IPS-NIHi7 (cell line): ENCODE data around the gene TOM1L2.

Experiments
- DNase-seq: peaks from one replicate; pipeline ENCODE4 v3.0.0; 2012; ENCODE audit warnings: mixed read lengths; ENCODE audit errors: extremely low spot score

TOM1L2 gene

DNA sequence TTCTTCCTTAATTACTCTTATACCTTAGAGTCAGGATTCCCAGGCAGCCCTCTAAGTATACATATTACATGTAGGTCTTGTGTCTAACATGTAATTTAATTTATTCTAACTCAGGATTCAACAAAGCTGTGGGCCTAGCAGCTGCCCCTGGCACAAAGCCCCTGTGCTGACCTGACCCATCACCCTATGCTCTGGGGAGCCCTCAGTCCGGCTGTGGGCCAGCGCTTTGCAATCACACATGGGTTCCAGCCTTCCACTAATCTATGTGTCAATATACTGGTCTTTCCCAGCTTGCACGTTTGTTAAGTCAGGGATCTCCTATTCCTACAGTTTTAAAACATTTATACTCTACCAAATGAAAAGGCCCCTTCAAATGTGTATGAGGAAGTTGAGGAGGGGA is 72.7 kb downstream of the TOM1L2 start:
- no peak for DNase-seq

DNA sequence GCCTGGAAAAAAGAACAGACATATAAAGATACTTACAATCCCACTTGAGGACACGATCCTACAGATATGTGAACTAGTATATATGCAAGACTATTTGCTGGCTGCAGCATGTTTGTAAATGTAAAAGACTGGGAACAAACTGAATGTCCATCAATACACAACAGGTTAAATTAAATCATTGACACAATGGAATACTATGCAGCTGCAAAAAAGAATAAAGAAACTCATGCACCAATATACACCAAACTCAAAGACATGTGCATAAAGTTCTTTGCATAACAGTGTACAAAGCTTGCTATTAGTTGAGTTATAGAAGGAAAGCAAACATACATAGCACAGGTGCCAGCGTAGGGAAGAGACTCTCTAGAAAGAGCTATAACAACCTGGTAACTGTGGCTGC is 73.5 kb downstream of the TOM1L2 start:
- no peak for DNase-seq

DNA sequence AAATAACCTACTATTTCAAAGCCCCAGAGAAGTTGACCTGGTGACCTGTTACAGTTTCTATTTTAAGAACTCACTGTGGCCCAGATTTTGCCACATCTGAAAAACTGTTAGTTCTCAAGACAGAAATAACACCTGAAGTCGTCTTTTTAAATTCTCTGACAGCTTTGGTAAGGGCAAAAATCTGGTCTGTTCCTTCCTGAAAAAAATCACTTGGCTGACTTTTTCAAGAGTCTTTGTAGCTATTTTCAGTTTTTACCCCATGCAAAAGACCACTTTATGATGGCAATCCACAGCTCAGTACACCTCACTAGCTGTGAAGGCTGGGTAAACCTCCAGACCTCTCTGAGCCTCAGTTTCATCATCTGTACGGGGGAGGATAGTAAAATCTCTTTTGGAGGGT is 74.8 kb downstream of the TOM1L2 start:
- no peak for DNase-seq

DNA sequence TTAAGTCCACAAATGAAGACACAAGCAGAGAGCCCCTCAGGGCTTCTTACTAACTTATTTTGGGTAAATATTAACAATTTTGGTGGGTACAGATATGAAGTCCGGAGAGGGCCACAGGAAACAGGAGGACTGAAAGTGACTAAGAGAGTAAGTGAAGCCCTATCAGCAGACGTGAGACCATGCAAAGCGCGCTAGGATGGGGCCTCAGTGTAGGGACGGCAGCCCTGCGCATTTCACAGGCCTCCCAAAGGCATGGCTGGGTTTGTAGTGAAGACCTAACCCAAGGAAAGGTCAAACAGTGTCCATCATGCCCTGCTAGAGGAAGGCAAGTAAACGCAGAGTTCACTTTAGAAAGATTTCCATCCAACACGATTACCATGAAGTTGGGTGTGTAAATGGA is 75.5 kb downstream of the TOM1L2 start:
- DNase-seq: no peak

DNA sequence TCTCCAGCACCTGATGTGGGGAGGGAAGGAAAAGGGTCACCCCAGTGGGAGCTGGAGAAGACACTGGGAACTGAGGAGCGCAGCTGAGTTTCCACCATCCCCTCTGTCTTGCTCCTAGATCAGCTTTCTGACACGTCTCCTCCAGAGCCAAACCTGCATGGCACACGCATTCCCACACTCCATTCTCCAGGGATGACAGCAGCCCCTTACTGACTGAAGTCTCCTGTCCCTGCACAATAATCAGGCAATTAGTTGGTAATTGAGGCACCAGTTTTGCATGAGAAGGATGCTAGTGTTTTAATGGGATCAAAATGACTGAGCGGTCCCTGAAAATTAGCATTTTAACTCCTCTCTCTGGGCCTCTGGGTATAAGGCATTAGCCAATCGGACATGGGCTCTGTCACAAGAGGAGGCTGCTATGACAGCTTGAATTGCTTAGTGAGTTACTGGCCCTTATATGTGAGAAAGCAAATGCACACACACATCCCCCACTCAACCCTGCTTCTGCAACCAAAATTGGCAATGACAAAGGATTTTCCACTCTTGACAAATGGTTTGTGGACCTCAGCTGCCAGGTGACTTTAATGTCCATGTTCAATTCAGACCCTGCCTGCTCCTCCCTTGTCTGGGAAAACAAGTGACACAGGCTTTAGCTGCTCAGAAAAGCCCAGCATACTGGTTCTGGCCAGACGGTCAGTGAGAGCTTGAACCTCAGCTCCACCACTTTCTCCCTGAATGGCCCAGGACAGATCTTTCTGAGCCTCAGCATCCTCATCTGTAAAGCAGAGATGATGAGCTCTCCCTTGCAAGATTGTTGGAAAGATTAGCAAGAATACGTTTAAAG is 78.2 kb downstream of the TOM1L2 start:
- DNase-seq: no peak

DNA sequence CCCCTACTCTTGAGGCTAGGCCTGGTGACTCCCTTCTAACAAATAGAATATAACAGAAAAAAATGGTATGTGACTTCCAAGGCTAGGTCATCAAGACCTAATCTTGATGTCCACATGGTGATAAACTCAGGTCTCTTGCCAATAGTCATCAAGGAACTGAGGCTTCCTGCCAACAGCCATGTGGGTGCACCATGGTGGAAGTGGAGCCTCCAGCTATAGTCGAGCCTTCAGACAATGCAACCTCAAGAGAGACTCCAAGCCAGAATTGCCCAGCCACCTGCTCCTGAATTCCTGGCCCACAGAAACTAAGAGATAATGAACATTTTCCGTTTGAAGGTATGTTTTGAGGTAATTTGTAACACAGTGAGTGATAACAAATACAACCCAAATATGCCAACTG is 79.5 kb downstream of the TOM1L2 start:
- no peak for DNase-seq

DNA sequence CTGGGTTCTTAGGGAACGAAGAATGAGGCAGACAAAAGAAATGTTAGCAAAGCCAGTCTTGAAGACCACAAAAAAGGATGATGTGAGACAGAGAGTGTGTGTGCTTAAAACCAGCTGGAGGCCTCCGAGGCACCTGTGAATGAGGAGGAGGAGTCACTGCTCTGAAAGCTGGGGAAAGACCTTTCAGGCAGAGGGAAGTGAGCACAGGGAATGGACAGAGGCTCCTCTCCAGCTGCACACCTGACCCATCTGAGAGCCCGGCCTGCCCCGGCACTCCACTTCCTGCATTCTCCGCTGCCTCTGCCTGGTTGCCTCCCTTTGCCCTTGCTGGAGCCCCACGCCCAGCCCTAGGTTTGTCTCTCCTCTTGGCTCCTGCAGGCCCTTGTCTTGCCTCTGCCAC is 80.2 kb downstream of the TOM1L2 start:
- no peak for DNase-seq

DNA sequence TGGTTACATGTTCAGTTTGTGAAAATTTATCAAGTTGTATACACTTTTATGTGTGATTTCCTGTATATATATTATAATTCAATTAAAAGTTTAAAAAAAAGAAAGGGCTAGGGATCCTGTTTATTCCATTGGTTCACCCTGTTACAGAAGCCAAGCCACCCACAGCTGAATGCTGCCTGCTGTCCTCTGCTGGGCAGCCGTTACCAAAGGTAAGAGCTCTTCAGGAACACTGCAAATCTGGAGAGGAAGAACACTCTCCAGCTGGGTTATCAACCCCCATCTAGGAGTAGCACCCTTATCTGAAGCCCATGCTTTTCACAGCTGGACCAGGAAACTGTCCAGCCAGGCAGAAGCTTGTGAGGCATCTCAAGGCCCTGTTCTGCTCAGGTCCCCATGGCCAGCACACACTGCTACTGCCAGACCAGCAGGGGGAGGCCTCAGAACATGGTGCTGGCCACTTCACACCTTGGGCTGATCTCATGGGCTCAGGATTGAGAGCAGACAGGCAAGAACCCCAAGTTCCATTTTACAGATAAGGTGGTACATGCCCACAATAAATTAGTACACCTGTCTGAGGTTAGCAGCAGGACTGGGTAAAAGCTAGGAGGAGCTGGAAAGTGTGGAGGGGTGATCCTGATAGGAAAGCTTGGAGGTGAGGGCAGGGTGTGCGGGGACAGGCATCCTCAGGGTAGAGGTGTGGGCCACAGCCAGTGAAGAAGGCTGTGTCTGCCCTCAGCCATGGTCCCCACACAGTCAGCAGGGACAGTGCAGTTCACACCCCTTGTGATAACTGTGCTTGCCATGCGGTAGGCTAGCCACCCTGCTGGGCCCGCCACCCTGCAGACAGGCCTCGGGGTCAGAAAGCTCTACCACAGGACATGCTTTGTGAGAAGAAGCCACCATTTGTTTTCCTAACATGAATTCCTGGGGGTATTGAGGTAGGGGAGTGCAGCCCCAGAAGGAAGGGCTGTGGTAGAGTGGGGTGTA is 81.1 kb downstream of the TOM1L2 start:
- DNase-seq: peak; percentile 89

DNA sequence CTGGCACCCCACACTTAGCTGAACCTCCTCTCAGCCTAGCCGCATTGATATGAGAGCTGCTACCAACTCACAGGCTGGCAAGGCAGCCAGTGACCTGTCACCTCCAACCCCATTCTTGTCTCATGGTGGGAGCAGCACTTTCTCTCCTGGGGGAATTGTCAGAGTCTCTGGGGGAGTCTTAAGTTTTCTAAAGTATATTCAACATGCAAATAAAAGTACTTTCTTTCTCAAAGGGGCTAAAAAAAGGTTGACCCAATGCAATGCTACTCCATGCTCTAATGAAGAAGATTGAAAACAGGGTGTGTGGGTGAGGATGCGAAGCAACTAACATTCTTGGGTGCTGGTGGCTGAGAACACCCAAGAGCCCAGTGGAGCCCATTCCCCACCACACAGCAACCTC is 82.3 kb downstream of the TOM1L2 start:
- no peak for DNase-seq

DNA sequence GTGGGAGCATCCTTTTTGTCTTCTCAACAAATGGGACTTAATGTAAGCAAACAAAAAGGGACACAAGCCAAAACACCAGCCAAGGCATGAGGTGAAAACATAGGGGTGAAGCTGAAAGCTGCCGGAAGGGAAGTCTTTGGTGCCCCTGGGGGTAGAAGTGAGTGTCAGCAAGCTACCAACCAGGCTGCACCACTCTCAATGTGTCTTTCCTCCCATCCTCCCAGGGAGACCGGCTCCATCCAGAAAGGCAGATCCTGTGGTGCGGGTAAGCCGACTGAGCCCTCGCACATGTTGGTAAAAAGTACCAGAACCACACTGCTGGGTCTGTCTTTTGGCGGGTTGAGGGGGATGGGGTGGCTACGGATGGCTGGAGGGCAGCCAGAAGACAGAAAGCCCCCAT is 83.4 kb downstream of the TOM1L2 start:
- peak; percentile 82 for DNase-seq

DNA sequence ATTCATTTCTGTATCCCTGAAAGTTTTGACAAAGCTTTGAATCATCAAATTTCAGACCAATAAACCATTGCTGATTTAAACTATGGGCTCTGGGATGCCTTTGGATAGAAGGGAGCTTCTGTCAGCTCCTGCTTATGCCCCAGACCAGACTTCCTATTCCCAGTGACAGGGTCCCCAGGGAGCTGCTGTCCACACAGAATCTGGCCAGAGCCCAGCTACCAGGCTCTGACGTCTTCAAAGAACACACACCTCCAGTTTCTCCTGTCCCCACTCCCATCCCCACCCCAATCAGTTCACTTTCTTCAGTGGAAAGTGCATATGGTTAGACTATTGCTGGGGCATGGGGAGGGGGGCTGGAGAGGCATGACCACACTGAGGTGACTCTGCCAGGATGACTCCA is 83.8 kb downstream of the TOM1L2 start:
- no peak for DNase-seq

DNA sequence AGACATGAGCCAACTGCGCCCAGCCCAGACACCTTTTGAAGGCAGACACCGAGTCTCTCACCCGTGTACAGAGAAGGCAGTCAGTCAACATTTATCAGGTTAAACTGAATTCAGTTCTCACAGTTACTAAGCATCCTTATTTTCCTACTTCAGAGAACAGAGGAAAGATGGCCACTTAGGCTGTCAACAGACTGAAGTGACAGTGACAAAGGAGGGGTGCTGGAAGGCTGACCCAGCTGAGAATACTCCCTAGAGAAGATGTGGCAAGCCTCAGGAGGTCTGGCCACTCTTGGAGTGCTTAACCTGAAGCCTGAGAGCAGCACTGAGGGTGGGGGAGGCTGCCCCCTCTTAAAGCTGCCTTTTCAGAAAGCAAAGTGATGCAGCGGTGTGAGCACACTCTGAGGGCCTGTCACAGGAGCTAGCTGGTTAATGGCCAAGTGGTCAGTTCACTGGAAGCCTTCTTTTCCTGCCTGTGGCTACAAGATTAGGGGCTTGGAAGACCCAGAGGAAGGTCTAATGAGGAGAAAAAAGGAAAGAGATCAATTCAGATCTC is 84.4 kb downstream of the TOM1L2 start:
- no peak for DNase-seq

DNA sequence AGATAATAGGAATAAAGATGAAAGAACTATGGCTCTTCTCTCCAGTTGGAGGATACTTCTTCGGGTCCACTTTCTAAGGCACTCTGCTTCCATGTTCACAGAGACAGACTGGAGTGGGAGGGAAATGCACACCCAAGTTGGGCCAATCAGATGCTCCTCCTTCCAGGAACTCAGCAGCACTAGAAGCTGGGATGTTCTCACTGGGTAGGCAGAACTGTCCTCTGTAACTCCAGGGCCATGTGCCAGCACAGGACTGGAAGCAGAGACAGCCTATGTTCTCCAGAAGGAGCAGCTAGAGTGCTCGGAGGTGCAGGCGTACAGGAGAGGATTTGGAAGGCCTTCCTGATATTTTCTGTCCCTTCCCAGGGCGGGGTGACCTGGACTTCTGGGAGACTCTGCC is 85.5 kb downstream of the TOM1L2 start:
- DNase-seq: no peak

DNA sequence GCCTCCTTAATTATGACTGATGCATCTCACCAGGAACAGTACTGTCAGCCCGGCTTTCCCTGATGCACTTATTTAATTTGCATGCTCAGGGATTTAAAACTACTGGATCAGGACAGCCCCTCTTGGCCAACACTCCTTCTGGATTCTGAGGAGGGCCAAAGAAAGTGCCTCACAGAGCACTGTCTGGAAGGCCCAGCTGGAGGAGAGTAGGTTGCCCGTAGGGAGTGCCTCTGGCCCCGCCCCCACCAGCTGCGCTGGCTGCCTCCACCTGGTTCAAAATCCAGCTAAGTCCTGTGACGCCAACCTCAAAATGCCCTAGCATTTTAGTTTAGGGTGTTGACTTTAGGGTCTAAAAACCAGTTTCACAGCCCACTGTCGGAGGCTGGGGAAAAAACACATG is 86.0 kb downstream of the TOM1L2 start:
- DNase-seq: no peak

DNA sequence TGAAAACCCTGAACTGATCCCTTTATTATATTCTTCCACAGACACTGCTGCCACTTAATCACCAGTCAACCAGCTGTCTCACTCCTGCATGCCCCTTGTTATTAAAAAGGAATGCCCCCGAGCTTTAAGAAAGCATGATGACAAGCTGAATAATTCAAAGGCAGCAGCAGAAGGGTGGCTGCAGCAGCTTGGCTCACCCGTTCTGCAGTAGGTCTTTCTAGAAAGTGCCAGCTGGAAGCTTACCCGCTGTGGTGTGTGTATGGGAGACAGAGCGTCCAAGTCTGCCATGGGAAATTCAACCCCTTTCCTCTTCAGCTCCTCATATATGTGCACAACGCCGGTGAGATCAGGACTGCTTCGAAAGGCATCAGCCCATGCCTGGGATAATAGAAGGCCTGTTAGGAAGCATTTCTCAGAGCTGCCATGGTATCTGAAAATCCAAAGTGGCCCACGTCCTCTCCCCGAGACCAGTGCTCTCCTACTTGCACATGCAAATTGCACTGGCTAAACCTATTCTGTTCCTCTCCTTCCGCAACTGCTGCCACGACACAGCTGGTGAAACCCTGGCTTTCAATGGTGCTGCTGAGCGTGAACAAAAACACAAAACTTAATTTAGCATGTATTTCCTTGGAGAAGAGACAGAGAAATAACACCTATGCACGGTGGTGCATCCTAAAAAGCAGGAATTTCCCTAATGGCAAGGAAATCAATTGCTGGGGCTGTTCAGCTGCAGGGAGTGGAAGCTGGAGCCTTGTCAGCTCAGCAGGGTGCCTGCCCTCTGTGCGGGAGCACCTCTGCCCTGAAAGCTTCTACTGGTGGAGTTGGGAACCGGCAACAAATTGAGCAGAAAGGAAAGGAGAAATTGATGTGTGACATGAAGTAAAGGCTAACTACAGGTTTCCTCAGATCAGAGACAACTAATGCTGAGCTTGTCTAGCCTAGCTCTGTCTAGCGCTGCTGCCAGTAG is 87.5 kb downstream of the TOM1L2 start:
- DNase-seq: no peak

DNA sequence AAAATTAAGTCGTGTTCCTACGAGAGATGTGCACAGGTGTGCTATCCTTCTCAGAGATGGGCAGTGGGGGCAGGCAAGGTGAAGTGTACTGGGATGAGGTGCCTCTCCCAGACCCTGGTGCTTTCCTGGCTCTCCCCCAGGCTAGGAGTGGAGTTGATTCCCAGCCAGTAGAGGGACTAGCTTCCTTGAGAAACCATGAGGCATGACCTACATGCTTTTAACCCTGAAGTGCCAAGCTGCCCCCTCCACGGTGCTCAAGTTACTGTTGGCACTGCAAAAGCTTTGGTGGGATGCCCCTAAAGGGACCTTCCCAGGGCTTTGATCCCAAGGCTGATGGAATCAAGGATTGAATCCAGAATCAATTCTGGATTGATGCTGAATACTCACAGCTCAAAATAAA is 88.4 kb downstream of the TOM1L2 start:
- DNase-seq: no peak

DNA sequence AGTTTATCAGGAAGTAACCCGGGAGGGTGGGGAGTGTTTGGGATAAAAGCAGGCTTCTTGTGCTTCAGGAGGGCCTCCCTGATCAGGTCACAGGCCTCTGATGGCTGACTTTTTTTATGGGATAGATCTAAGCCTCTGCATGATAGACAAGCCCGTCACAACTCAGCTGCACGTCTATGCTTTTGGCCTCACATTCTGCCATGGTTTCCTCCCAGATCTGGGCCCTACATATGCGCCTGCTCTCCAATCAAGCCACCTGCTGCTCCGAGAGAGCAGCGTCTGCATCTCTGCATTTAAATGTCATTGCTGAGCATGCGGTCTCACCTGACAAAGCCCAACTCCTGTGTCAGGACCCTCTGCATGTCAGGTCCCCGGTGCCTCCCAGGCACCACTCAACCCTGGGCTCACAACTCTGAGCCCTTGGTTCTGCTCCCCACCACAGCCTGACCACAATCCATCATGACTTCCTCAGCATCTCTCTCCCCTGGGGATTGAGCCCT is 90.1 kb downstream of the TOM1L2 start:
- DNase-seq: no peak

DNA sequence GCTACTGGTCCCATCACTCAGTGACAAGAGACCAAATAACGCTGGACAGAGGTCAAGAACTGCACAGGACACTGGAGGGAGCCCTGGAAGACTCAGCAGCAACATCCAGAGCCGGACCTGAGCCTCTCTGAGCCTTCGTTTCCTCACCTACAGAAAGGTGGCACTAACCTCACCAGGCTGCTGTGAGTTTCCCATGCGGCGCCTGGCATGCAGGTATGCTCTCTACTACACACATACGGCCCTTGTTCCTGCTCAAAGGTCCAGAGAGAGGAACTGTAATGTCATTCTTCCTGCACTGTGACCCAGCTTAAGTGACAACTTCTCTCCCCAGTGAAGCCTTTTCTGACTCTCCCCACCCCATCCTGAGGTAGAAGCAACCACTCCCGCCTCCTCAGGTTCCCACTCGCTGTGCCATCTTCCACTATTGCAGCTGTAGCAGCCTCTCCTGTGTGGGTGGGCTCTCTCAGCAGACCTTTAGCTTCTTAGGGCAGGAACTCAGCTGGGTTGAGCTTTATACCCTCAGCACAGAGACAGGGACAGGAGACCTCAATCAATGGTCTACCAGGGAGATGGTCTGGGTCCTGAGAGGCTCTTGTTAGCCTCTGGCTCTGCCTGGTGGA is 91.5 kb downstream of the TOM1L2 start:
- DNase-seq: no peak

DNA sequence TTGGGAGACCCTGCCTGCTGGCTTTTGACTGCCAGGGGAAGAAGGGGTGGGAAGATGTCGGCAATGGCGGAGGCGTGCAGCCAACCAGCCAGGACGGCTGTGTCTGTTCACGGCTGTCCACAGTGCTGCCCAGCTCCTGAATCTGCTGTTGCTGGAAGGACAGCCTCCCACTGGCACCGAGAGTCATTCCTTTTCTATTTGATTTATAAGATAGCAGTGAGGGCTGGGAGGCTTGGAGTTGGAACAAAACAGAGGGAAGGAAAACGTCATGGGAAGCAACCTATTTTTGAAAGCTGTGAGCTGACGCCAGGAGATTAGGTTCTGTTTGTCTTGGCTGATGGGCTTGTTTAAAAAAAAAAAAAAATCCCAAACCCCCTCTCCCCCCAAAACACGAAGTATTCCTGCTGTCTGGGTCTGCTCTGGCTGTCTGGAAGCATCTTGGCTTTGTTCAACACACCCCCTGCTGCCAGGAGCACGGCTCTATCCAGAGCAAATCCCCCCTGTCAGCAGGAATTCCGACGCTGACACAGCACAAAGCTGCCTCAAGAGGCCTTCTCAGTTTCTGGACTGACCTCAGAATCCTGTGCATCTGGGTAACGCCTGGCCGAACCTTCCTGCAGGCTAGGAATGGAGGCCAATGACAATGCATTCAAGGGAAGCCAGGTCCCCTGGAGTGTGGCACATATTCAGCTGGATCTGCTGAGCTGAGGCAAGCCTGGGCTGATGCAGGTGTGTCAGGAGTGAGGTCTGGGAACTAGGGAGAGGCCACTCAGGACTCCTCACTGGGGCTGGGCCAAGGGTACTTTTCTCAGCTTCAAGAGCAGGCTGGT is 94.5 kb downstream of the TOM1L2 start:
- peak; percentile 59 for DNase-seq
